ENCODE measurements around the gene MFSD12.
"Not testable (repeated sequence)": the region's sequence is repeated elsewhere in the genome, so short reads cannot be mapped to it uniquely, and the experiment has no call there.

Gene MFSD12

DNA sequence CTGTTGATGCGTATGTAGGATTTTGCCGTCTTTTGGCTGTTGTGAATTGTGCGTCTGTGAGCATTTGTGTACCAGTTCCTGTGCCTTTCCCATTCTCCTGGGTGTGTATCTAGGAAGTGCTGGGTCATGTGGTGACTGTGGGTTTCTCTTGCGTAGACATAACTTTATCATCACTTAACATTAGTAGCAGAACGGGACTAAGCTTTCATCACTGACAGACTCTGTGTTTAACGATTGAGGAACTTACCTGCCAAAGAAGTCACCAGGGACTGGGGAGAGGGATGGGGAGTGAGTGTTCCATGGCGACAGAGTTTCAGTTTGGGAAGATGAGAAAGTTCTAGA is 36.3 kb downstream of the MFSD12 start:
- DNase-seq: no peak

- DNase-seq: peak; percentile 53
Measured at GRCh38 chr19:3520166-3521103, 37.0 kb downstream of the MFSD12 start.

GRCh38 chr19:3519126-3519525 is 38.3 kb downstream of the MFSD12 start:
- no peak for DNase-seq

- DNase-seq: no peak
Measured at GRCh38 chr19:3518659-3519058, 38.7 kb downstream of the MFSD12 start.

- DNase-seq: no peak
Measured at GRCh38 chr19:3518255-3518654, 39.1 kb downstream of the MFSD12 start.

DNA sequence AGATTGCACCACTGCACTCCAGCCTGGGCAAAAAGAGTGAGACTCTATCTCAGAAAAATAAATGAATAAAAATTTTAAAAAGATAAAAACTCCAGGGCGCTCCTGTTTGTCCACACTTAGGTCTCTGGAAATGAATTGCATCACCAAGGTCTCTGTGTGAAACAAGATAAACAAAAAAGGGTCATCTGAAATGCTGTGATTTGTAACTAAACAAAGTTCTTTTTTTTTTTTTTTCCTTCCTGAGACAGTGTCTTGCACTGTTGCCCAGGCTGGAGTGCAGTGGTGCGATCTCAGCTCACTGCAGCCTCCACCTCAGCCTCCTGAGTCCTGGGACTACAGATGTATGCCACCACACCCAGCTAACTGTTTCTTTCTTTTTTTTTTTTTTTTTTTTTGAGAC is 39.7 kb downstream of the MFSD12 start:
- DNase-seq: no peak

DNA sequence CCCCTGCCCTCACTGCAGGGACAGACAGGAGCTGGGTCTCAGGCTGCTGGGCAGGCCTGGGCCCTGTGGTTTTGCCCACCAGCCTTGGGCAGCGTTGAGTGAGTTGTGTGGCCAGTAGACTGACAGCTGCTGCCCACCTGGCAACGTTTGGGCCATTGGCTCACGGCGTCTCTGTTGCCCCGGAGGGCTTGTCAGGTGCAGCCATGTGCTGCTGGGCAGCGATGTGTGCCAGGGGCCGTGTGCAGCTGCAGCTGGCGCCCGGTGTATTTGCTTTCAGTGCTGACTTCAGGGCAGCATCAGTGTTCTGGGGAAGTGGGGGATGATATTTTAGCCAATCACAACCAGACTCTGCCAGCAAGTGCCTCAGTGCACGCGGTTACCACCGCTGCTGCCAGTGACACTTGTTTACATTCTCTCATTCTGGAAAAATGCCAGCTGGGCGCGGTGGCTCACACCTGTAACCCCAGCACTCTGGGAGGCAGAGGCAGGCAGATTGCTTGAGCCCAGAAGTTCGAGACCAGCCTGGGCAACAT is 40.6 kb downstream of the MFSD12 start:
- peak; percentile 92 for DNase-seq

DNA sequence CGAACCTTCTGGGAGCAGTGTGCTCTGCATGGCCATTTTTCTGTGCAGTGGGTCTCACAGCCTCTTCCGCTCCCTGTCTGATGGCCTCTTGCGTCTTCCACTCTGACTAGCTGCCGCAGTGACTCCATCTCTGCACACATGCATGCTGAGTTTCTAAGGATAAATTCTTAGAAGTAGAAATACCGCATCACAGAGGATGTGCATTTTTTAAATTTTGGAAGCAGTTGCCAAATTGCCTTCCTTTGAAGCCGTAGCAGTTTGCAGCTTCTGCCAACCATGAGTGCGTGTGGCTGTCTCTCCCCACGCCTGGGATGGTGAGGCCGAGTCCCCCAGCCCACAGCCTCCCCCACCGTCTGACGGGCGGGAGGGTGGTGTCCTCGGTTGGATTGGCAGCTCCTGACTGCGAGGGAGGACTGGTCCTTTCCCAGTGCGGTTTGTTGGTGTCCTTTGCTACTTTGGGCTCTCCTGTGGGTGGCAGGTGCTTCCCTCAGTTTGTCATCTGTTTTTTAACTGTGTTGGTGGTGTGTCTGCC is 41.4 kb downstream of the MFSD12 start:
- DNase-seq: no peak

GRCh38 chr19:3514930-3515329 is 42.5 kb downstream of the MFSD12 start:
- no peak for DNase-seq

- no peak for DNase-seq
Measured at GRCh38 chr19:3513229-3514140, 43.9 kb downstream of the MFSD12 start.

- DNase-seq: no peak
Measured at GRCh38 chr19:3512562-3513228, 44.7 kb downstream of the MFSD12 start.

DNA sequence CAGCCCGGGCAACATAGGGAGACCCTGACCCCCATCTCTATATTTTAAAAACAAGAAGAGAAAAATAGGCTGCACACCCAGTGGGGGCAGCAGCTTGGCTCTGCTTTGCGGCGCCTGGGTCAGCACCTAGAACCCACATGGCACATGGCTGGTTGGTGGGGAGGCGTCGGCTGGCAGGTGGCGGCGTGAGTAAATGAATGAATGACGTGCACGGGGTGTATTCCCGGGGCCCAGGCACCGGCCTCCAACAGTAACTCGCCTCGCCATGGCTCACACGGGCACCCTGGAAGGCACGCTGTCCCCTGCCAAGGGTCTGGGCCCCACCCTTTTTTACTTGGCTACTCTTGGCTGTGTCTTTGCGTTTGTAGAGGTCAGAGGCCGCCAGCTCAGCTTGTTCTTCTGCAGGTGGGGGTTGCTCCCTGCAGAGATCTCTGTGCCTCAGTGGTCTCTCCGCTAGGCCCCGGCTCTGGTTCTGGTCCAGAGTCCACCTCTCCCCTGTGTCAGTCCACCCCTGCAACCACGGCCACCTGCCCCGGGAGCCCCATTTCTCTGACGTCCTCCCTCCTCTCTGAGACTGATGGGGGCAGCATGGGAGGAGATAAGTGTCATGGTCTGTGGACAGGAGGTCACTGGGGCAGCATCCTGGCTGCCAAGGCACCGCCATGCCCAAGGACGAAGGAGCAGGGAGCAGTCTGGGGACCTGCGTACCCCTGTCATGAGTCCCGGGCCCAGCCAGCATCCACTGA is 45.7 kb downstream of the MFSD12 start:
- DNase-seq: no peak

DNA sequence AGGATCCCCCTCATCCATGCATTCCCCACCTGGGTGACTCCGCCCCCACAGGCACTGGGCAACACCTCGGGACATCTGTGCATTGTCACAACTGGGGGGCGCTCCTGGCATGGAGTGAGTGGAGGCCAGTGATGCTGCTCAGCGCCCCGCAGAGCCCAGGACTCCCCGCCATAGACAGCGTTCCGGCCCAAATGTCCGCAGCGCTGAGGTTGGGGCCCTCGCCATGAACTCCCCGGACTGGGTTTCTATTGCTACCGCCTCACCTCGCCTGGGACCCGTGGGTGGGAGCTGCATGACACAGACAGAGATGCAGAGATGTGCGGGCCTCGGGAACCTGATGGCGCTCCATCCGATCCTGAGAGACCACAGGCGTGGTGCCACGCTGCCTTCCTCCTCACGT is 46.7 kb downstream of the MFSD12 start:
- no peak for DNase-seq

- DNase-seq: no peak
Measured at GRCh38 chr19:3509566-3509989, 47.8 kb downstream of the MFSD12 start.

GRCh38 chr19:3508771-3509535 is 48.4 kb downstream of the MFSD12 start:
- DNase-seq: no peak

- not testable (repeated sequence) for DNase-seq
Measured at GRCh38 chr19:3508121-3508661, 49.2 kb downstream of the MFSD12 start.

GRCh38 chr19:3507371-3508120 is 49.8 kb downstream of the MFSD12 start:
- no peak for DNase-seq

- DNase-seq: no peak
Measured at GRCh38 chr19:3506384-3507340, 50.7 kb downstream of the MFSD12 start.

Measured in NCI-H774 (cell line).